Measurements from ENCODE around the gene CORO6. TPM values are rescaled to one million over a fixed set of nuclear protein-coding genes. Genes with fewer than 3 reads are reported as not detected.

The CORO6 gene
- total and polyA plus RNA-seq, 2 of the 13 experiments (the other 11 are each of a cell fraction or from before 2014, with no cell fraction given): 0.42 to 0.82 TPM

DNA sequence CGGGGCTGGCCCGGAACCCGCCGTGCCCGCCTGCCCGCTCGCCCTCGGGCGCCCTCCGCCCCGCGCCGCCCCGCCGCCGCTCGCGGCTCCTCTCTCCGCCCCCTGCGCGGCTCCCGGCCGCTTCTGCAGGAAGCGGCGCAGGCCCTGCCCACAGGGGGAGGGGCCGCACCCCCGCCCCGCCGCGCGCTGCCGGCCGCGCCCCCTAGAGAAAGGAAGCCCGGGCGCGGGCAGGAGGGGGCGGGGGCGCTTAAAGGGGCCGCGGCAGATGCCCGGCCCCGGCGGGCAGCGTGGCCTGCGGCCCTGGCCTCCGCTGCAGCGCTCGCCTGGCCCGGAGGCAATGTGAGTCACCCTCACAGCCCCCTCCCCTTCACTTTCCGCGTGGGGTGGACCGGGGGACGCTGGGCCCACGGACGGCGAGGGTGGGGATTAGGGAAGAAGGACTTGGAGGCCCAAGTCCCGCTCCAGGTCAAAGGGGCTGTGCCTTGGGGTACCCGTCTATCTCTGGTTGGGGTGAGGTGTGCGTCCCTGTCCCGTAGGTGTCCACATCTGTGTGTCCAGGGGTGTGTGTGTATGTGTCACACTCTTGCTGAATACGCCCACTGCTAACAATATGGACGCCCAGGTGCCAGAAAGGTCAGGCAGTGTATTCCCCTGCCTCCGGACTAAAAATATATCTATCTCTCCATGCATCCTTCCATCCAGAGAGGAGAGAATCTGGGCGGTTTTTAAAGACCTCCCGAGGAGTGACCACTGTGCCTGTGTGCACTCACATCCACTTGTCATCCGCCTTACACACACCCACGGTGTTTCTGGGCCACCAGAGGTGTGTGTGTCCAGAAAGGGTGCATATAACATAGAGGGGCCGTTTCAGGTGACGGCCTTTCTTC, 32.9 kb downstream of the CORO6 start, which contains the start of gene GIT1 (continued):
- TF ChIP-seq, protein P1, sequence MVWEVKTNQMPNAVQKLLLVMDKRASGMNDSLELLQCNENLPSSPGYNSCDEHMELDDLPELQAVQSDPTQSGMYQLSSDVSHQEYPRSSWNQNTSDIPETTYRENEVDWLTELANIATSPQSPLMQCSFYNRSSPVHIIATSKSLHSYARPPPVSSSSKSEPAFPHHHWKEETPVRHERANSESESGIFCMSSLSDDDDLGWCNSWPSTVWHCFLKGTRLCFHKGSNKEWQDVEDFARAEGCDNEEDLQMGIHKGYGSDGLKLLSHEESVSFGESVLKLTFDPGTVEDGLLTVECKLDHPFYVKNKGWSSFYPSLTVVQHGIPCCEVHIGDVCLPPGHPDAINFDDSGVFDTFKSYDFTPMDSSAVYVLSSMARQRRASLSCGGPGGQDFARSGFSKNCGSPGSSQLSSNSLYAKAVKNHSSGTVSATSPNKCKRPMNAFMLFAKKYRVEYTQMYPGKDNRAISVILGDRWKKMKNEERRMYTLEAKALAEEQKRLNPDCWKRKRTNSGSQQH (CRISPR knock-in tag; IDR thresholded peaks at IDR 0.05; ENCODE audit: low read depth): no peak
- TF ChIP-seq PAX8 (CRISPR knock-in tag; IDR thresholded peaks at IDR 0.05; ENCODE audit: borderline replicate concordance) (no peak; the same call in 1 of the 2 replicates), EED (CRISPR knock-in tag; IDR thresholded peaks at IDR 0.05) (no peak), TAF1 (CRISPR knock-in tag; IDR thresholded peaks at IDR 0.05) (peak; percentile 13; the same call in 1 of the 2 replicates), ZNF850 (CRISPR knock-in tag; conservative IDR thresholded peaks at IDR 0.05) (no peak), ZNF766 (CRISPR knock-in tag; IDR thresholded peaks at IDR 0.05; ENCODE audit: borderline replicate concordance) (no peak), BRF2 (CRISPR knock-in tag; IDR thresholded peaks at IDR 0.05) (no peak), TARDBP (CRISPR knock-in tag; IDR thresholded peaks at IDR 0.05) (no peak), NCOA1 (CRISPR knock-in tag; IDR thresholded peaks at IDR 0.05) (no peak), ZNF441 (CRISPR knock-in tag; IDR thresholded peaks at IDR 0.05; ENCODE audit: borderline replicate concordance) (no peak), SALL1 (CRISPR knock-in tag; IDR thresholded peaks at IDR 0.05) (peak; percentile 13)
- TF ChIP-seq, protein P2, sequence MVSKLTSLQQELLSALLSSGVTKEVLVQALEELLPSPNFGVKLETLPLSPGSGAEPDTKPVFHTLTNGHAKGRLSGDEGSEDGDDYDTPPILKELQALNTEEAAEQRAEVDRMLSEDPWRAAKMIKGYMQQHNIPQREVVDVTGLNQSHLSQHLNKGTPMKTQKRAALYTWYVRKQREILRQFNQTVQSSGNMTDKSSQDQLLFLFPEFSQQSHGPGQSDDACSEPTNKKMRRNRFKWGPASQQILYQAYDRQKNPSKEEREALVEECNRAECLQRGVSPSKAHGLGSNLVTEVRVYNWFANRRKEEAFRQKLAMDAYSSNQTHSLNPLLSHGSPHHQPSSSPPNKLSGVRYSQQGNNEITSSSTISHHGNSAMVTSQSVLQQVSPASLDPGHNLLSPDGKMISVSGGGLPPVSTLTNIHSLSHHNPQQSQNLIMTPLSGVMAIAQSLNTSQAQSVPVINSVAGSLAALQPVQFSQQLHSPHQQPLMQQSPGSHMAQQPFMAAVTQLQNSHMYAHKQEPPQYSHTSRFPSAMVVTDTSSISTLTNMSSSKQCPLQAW (CRISPR knock-in tag; IDR thresholded peaks at IDR 0.05): no peak
- TF ChIP-seq, protein P3, sequence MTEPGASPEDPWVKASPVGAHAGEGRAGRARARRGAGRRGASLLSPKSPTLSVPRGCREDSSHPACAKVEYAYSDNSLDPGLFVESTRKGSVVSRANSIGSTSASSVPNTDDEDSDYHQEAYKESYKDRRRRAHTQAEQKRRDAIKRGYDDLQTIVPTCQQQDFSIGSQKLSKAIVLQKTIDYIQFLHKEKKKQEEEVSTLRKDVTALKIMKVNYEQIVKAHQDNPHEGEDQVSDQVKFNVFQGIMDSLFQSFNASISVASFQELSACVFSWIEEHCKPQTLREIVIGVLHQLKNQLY (CRISPR knock-in tag; IDR thresholded peaks at IDR 0.05): no peak
- TF ChIP-seq, protein P4, sequence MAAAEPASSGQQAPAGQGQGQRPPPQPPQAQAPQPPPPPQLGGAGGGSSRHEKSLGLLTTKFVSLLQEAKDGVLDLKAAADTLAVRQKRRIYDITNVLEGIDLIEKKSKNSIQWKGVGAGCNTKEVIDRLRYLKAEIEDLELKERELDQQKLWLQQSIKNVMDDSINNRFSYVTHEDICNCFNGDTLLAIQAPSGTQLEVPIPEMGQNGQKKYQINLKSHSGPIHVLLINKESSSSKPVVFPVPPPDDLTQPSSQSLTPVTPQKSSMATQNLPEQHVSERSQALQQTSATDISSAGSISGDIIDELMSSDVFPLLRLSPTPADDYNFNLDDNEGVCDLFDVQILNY (CRISPR knock-in tag; conservative IDR thresholded peaks at IDR 0.05): peak; percentile 42; the same call in 1 of the 2 replicates
- TF ChIP-seq, protein P5, sequence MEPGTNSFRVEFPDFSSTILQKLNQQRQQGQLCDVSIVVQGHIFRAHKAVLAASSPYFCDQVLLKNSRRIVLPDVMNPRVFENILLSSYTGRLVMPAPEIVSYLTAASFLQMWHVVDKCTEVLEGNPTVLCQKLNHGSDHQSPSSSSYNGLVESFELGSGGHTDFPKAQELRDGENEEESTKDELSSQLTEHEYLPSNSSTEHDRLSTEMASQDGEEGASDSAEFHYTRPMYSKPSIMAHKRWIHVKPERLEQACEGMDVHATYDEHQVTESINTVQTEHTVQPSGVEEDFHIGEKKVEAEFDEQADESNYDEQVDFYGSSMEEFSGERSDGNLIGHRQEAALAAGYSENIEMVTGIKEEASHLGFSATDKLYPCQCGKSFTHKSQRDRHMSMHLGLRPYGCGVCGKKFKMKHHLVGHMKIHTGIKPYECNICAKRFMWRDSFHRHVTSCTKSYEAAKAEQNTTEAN (CRISPR knock-in tag; conservative IDR thresholded peaks at IDR 0.05): no peak
- TF ChIP-seq, protein P6, sequence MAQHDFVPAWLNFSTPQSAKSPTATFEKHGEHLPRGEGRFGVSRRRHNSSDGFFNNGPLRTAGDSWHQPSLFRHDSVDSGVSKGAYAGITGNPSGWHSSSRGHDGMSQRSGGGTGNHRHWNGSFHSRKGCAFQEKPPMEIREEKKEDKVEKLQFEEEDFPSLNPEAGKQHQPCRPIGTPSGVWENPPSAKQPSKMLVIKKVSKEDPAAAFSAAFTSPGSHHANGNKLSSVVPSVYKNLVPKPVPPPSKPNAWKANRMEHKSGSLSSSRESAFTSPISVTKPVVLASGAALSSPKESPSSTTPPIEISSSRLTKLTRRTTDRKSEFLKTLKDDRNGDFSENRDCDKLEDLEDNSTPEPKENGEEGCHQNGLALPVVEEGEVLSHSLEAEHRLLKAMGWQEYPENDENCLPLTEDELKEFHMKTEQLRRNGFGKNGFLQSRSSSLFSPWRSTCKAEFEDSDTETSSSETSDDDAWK (CRISPR knock-in tag; IDR thresholded peaks at IDR 0.05): no peak
- TF ChIP-seq, protein P7, sequence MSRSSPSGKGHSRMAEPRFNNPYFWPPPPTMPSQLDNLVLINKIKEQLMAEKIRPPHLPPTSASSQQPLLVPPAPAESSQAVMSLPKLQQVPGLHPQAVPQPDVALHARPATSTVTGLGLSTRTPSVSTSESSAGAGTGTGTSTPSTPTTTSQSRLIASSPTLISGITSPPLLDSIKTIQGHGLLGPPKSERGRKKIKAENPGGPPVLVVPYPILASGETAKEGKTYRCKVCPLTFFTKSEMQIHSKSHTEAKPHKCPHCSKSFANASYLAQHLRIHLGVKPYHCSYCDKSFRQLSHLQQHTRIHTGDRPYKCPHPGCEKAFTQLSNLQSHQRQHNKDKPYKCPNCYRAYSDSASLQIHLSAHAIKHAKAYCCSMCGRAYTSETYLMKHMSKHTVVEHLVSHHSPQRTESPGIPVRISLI (CRISPR knock-in tag; IDR thresholded peaks at IDR 0.05; ENCODE audit: borderline replicate concordance): no peak
